Measurements from ENCODE around the gene HLX.

Gene HLX

DNA sequence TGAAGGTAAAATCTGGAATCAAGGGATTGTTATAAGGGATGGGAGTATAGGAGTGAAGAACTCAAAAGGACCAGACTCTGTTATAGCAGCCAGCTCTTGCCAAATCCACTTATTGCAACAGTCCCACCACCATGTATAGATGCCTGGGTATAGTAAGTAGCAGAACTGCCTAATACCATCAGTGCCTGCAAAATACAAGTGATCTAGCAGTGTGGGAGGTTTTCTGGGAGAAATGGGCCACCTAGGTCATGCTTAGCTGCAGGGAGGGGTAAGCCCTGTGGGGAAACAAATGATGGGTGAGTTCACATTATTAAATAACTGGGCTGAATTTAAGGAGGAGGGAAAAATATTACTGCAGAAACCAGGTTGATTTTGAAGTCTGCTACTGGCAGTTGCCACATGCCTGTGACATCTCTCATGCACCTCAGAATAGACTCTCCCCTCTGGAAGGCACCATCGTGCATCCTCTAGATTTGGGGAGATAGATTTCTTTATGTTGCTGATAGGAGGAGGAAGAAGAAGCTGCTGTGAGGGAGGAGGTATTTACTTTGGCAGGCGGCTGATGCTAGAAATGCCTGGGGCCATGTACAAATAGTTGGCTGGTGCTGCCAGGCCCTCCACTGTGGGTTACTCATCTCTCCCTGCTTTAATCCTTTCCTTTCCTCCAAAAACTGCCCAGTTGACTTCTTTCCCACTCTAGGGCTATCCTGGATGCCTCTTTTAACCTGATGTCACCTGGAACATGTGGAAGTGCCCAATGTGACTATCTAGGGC lies 27.5 kb downstream of the HLX start:
- H3K4me3 ChIP-seq (IDR thresholded peaks at IDR 0.05; ENCODE audit: insufficient read depth, low read depth, low read length): no peak overlapping the region
- no peak overlapping the region for H3K4me2 ChIP-seq
- no peaks in the 10 kb centered on the region for H3K79me2 ChIP-seq (ENCODE audit: insufficient read depth, low read depth)

DNA sequence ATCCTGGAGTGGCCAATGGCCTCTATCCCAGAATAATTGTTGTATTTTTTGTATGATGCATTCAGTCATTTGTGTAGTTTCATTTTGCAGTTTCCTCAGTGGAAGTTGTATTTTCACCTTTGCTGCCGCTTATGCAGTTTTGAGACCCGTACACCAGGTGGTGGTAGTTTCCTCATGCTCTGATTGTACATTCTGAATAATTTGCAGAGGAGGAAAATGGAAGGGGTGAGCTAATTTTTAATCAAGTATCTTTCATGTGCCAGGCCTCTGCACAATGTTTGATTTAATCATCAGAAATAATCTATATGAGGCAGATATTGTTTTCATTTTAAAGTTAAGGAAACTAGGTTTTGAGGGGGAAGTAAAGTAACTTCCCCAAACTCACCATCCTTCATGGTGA lies 29.5 kb downstream of the HLX start:
- Histone ChIP-seq H3K27me3 (ENCODE audit: insufficient read depth, low read depth) (no peaks in the 10 kb centered on the region), H3K4me3 (IDR thresholded peaks at IDR 0.05; ENCODE audit: insufficient read depth, low read depth, low read length) (no peak overlapping the region), H3K4me2 (no peak overlapping the region), H3K9ac (no peak overlapping the region), H3K36me3 (ENCODE audit: insufficient read depth) (no peaks in the 10 kb centered on the region), H3K79me2 (ENCODE audit: insufficient read depth, low read depth) (no peaks in the 10 kb centered on the region), H3K4me1 (ENCODE audit: low read depth, poor library complexity, severe bottlenecking) (no peaks in the 10 kb centered on the region), H2AFZ (ENCODE audit: low read depth) (no peak overlapping the region), H4K20me1 (ENCODE audit: insufficient read depth) (no peaks in the 10 kb centered on the region), H3K27ac (no peak overlapping the region)
- TF ChIP-seq, protein P1, sequence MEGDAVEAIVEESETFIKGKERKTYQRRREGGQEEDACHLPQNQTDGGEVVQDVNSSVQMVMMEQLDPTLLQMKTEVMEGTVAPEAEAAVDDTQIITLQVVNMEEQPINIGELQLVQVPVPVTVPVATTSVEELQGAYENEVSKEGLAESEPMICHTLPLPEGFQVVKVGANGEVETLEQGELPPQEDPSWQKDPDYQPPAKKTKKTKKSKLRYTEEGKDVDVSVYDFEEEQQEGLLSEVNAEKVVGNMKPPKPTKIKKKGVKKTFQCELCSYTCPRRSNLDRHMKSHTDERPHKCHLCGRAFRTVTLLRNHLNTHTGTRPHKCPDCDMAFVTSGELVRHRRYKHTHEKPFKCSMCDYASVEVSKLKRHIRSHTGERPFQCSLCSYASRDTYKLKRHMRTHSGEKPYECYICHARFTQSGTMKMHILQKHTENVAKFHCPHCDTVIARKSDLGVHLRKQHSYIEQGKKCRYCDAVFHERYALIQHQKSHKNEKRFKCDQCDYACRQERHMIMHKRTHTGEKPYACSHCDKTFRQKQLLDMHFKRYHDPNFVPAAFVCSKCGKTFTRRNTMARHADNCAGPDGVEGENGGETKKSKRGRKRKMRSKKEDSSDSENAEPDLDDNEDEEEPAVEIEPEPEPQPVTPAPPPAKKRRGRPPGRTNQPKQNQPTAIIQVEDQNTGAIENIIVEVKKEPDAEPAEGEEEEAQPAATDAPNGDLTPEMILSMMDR (conservative IDR thresholded peaks at IDR 0.05; ENCODE audit: low read depth, low read length): peak; percentile 47; the same call in 1 of the 2 replicates

More for the DNA sequence above, 27.5 kb downstream of the HLX start:
- H4K20me1 ChIP-seq (ENCODE audit: insufficient read depth): no peaks in the 10 kb centered on the region
- H2AFZ ChIP-seq (ENCODE audit: low read depth): no peak overlapping the region
- TF ChIP-seq, protein P1 (conservative IDR thresholded peaks at IDR 0.05; ENCODE audit: low read depth, low read length): no peak
- H3K9ac ChIP-seq: no peak overlapping the region
- H3K36me3 ChIP-seq (ENCODE audit: insufficient read depth): no peaks in the 10 kb centered on the region
- H3K27me3 ChIP-seq (ENCODE audit: insufficient read depth, low read depth): no peaks in the 10 kb centered on the region
- H3K4me1 ChIP-seq (ENCODE audit: low read depth, poor library complexity, severe bottlenecking): no peaks in the 10 kb centered on the region
- no peak overlapping the region for H3K27ac ChIP-seq

DNA sequence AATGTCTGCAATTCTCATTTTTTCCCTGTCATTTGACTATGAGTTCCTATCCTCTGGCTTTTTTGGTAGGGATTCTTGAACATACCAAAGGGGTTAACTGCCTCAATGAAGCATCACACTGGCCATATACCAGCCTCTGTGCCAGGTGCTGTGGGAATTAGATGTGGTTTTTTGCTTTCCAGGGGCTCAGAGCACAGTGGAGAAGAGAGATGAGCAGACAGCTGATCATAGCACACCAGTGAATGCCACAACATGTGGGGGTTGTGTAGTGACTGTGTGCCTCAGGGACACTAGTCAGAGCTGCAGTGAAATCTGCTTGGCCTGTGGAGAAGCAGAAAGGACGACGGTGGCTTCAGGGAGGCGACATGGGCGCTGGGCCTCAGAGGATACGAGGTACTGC lies 30.8 kb downstream of the HLX start:
- TF ChIP-seq, protein P1 (conservative IDR thresholded peaks at IDR 0.05; ENCODE audit: low read depth, low read length): no peak
- no peak overlapping the region for H2AFZ ChIP-seq (ENCODE audit: low read depth)
- H3K79me2 ChIP-seq (ENCODE audit: insufficient read depth, low read depth): no peaks in the 10 kb centered on the region
- no peaks in the 10 kb centered on the region for H4K20me1 ChIP-seq (ENCODE audit: insufficient read depth)
- no peak overlapping the region for H3K4me3 ChIP-seq (IDR thresholded peaks at IDR 0.05; ENCODE audit: insufficient read depth, low read depth, low read length)
- no peak overlapping the region for H3K4me2 ChIP-seq
- H3K4me1 ChIP-seq (ENCODE audit: low read depth, poor library complexity, severe bottlenecking): no peaks in the 10 kb centered on the region
- H3K27ac ChIP-seq: no peak overlapping the region
- no peaks in the 10 kb centered on the region for H3K27me3 ChIP-seq (ENCODE audit: insufficient read depth, low read depth)
- H3K9ac ChIP-seq: no peak overlapping the region
- H3K36me3 ChIP-seq (ENCODE audit: insufficient read depth): no peaks in the 10 kb centered on the region

DNA sequence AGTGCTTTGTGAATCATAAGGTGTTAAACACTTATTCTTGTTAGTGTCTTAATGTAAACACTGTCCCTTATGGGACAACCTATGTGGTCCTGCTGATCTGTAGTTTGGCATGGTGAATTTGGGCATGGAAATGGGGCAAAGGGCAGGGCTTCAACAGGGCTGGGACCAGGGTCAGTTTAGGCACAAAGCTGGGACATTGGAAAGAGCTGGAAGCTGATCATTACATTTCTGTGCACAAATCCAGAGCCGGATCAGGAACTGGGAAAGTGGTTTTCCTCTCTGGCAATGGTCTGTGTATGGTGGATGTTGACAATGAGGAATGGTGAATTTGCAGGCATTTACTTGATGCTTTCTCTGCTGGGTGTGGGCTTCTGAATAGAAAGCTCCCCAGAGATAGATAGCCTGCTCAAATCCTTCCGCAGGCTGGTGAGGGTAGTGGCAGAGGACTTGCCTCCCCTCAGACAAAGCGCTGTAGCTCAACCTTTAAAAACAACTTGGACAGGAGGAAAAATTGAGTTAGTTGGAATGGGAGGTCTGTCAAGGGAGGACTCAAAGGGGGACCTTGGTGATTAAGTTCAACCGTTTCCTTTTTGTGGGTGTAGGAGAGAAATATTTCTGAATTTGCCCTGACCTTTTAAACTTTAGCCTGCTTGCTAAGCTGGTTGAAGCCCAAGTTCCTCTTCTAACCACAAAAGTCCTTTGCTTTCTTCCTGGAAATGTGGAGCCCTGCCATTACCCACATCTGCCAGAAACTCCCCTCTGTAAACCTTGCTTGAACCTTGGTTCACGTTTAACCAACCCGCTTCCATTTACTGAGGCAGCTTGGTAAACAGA lies 35.3 kb downstream of the HLX start:
- no peak overlapping the region for H3K4me3 ChIP-seq (IDR thresholded peaks at IDR 0.05; ENCODE audit: insufficient read depth, low read depth, low read length)
- no peak overlapping the region for H3K27ac ChIP-seq
- TF ChIP-seq, protein P1 (conservative IDR thresholded peaks at IDR 0.05; ENCODE audit: low read depth, low read length): no peak
- H4K20me1 ChIP-seq (ENCODE audit: insufficient read depth): no peaks in the 10 kb centered on the region
- no peaks in the 10 kb centered on the region for H3K79me2 ChIP-seq (ENCODE audit: insufficient read depth, low read depth)
- H2AFZ ChIP-seq (ENCODE audit: low read depth): no peak overlapping the region
- H3K9ac ChIP-seq: no peak overlapping the region
- H3K36me3 ChIP-seq (ENCODE audit: insufficient read depth): no peaks in the 10 kb centered on the region
- no peak overlapping the region for H3K4me2 ChIP-seq
- no peaks in the 10 kb centered on the region for H3K27me3 ChIP-seq (ENCODE audit: insufficient read depth, low read depth)
- no peaks in the 10 kb centered on the region for H3K4me1 ChIP-seq (ENCODE audit: low read depth, poor library complexity, severe bottlenecking)

Data from KMS-11 (cell line).